K562 (cell line): Measurements from ENCODE around the gene MGP. TPM values are rescaled to one million over a fixed set of nuclear protein-coding genes. Genes with fewer than 3 reads are reported as not detected.

Experiments used
- NR4A1 ChIP-seq, 2 experiments: fragments of 250-450 bp in 1 of 2; fragments of 450-650 bp in 1 of 2; sonication (Bioruptor Pico) in 1 of 2; IDR thresholded peaks; 2 replicates each; pipeline versions ENCODE4 v1.4.0 to v1.6.1; 2016 to 2020; ENCODE audit warnings: mild to moderate bottlenecking in 2 of 2, missing compliant biosample characterization in 1 of 2, missing genetic modification characterization in 1 of 2, moderate library complexity in 1 of 2
- polyA plus RNA-seq, 8 experiments: library from polyadenylated mRNA; depleted of rRNA in 4 of 8; stranded (reverse) in 5 of 8; unstranded in 3 of 8; fragments of >200 nt; fragmentation: Nextera tagmentation in 2 of 8; fragmentation: Illumina TruSeq in 1 of 8; extraction: Ambion mirVana in 2 of 8; extraction: Trizol in 1 of 8; gene quantifications; 2 replicates each; pipeline versions ENCODE4 v1.2.1 to v1.2.3, GENCODE V29; 2011 to 2014; ENCODE audit warnings: inconsistent platforms in 1 of 8, missing spikeins in 1 of 8
- total RNA-seq, 7 experiments: library from RNA; depleted of rRNA in 6 of 7; stranded (reverse); fragments of >200 nt in 6 of 7; fragmentation: Illumina TruSeq in 2 of 7; extraction: Trizol in 2 of 7; gene quantifications; 2 replicates each; pipeline versions ENCODE4 v1.2.1 to v1.2.3, GENCODE V29; 2011 to 2021; ENCODE audit warnings: low replicate concordance in 1 of 7
- TF ChIP-seq, protein P1 (sequence below), 2 experiments: fragments of 450-650 bp; IDR thresholded peaks; 2 replicates each; pipeline ENCODE4 v1.6.1; 2016
- TF ChIP-seq, protein P2 (sequence below): fragments of 200-800 bp; sonication (Bioruptor generic); IDR thresholded peaks from 2 replicates; pipeline ENCODE4 v1.6.1; 2017; ENCODE audit warnings: missing genetic modification characterization, missing compliant biosample characterization
- TF ChIP-seq, protein P3 (sequence below): fragments of 450-650 bp; IDR thresholded peaks from 2 replicates; pipeline ENCODE4 v1.6.1; 2017; ENCODE audit warnings: antibody characterized with exemption, mild to moderate bottlenecking

MGP gene
- total and polyA plus RNA-seq, 9 of the 15 experiments (the other 6 are each of a cell fraction or from before 2014, with no cell fraction given), result 1.2 TPM; not detected in 8

DNA sequence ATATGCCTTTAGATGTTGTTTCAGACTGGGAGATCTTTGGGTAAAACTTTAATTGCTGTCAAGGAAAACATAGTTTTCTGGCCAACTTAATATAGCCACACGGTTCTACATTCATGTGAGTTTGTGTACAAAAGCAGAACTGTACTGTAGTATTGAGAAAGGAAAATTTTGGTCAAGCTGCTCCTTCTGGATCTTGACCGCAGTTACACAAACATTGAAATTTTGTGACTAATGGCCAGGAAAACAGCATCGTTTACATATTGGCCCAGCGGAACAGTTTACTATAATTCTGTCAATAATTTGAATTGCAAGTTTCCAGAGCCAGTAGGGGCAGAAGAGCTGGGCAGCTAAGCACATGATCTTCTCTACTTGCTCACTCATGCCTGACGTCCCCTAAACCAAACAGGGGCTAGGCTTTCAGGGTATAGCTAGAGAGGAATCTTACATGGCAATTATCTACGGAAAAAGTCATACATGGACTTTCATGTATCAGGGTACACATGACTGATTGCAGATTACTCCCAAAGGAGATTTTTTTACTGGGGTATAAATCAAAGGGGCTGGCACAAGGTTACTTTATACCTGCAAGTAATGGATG is 31.0 kb downstream of the MGP start (continued):
- TF ChIP-seq, protein P1, sequence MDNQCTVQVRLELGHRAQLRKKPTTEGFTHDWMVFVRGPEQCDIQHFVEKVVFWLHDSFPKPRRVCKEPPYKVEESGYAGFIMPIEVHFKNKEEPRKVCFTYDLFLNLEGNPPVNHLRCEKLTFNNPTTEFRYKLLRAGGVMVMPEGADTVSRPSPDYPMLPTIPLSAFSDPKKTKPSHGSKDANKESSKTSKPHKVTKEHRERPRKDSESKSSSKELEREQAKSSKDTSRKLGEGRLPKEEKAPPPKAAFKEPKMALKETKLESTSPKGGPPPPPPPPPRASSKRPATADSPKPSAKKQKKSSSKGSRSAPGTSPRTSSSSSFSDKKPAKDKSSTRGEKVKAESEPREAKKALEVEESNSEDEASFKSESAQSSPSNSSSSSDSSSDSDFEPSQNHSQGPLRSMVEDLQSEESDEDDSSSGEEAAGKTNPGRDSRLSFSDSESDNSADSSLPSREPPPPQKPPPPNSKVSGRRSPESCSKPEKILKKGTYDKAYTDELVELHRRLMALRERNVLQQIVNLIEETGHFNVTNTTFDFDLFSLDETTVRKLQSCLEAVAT (IDR thresholded peaks at IDR 0.05), result no peak
- TF ChIP-seq, protein P2, sequence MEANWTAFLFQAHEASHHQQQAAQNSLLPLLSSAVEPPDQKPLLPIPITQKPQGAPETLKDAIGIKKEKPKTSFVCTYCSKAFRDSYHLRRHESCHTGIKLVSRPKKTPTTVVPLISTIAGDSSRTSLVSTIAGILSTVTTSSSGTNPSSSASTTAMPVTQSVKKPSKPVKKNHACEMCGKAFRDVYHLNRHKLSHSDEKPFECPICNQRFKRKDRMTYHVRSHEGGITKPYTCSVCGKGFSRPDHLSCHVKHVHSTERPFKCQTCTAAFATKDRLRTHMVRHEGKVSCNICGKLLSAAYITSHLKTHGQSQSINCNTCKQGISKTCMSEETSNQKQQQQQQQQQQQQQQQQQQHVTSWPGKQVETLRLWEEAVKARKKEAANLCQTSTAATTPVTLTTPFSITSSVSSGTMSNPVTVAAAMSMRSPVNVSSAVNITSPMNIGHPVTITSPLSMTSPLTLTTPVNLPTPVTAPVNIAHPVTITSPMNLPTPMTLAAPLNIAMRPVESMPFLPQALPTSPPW (CRISPR knock-in tag), result no peak
- no peak for TF ChIP-seq NR4A1 (CRISPR knock-in tag; IDR thresholded peaks at IDR 0.05)
- no peak for TF ChIP-seq NR4A1 (tag; IDR thresholded peaks at IDR 0.05)
- TF ChIP-seq, protein P3, sequence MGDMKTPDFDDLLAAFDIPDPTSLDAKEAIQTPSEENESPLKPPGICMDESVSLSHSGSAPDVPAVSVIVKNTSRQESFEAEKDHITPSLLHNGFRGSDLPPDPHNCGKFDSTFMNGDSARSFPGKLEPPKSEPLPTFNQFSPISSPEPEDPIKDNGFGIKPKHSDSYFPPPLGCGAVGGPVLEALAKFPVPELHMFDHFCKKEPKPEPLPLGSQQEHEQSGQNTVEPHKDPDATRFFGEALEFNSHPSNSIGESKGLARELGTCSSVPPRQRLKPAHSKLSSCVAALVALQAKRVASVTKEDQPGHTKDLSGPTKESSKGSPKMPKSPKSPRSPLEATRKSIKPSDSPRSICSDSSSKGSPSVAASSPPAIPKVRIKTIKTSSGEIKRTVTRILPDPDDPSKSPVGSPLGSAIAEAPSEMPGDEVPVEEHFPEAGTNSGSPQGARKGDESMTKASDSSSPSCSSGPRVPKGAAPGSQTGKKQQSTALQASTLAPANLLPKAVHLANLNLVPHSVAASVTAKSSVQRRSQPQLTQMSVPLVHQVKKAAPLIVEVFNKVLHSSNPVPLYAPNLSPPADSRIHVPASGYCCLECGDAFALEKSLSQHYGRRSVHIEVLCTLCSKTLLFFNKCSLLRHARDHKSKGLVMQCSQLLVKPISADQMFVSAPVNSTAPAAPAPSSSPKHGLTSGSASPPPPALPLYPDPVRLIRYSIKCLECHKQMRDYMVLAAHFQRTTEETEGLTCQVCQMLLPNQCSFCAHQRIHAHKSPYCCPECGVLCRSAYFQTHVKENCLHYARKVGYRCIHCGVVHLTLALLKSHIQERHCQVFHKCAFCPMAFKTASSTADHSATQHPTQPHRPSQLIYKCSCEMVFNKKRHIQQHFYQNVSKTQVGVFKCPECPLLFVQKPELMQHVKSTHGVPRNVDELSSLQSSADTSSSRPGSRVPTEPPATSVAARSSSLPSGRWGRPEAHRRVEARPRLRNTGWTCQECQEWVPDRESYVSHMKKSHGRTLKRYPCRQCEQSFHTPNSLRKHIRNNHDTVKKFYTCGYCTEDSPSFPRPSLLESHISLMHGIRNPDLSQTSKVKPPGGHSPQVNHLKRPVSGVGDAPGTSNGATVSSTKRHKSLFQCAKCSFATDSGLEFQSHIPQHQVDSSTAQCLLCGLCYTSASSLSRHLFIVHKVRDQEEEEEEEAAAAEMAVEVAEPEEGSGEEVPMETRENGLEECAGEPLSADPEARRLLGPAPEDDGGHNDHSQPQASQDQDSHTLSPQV, result no peak
- TF ChIP-seq, all 486 proteins: peak for 0
